Testis (tissue), 3 donors: ENCODE results near the gene MINDY4. TPM values are rescaled to one million over a fixed set of nuclear protein-coding genes. Genes with fewer than 3 reads are reported as not detected.

Experiments used
- DNase-seq: peaks from one replicate; pipeline ENCODE4 v3.0.0-alpha.2; 2019
- H3K27ac ChIP-seq, 2 donors: fragments of 200-600 bp; sonication (generic); one replicate each; pipeline ENCODE4 v1.5.1; 2019
- H3K27me3 ChIP-seq: fragments of 200-600 bp; sonication (generic); one replicate; pipeline ENCODE4 v1.5.1; 2019
- H3K36me3 ChIP-seq: fragments of 200-600 bp; sonication (generic); one replicate; pipeline ENCODE4 v1.5.1; 2017; ENCODE audit warnings: low read depth; ENCODE audit errors: missing control alignments
- H3K4me1 ChIP-seq: fragments of 200-600 bp; sonication (generic); one replicate; pipeline ENCODE4 v1.5.1; 2019
- H3K4me3 ChIP-seq, 2 donors: fragments of 200-600 bp; sonication (generic); one replicate each; pipeline ENCODE4 v1.5.1; 2017 to 2019
- H3K9me3 ChIP-seq: fragments of 200-600 bp; sonication (generic); one replicate; pipeline ENCODE4 v1.5.1; 2017
- POLR2A ChIP-seq: fragments of 450-650 bp; IDR thresholded peaks from one replicate; pipeline ENCODE4 v1.6.1; 2017; ENCODE audit warnings: antibody characterized with exemption, mild to moderate bottlenecking, moderate library complexity
- WGBS, 2 donors: methylation state at CpG; one replicate each; pipeline ENCODE4 v1.1.5; 2018; 5-methylcytosine and 5-hydroxymethylcytosine counted together
- intact Hi-C: fragments of 100-400 bp; cut with DNase I; formaldehyde crosslinking; loops from one replicate; pipeline ENCODE4 v1.15.1; 2023; ENCODE audit warnings: low total_unique reads
- polyA plus RNA-seq: library from polyadenylated mRNA; stranded (reverse); fragments of 350-450 nt; fragmentation: Illumina TruSeq; extraction: RNeasy Lipid Tissue Mini Kit (QIAGEN cat#74804); gene quantifications from one replicate; pipeline ENCODE4 v1.2.3, GENCODE V29; 2014; ENCODE audit warnings: low read depth, low replicate concordance; ENCODE audit not compliant: insufficient read depth
- total RNA-seq, 2 donors: library from RNA; depleted of rRNA; stranded (reverse); fragments of >200 nt; gene quantifications; one replicate each; pipeline ENCODE4 v1.2.3, GENCODE V29; 2016
- TF ChIP-seq, protein P1 (sequence below), 3 experiments: fragments of 450-650 bp in 2 of 3; fragments of 200-600 bp in 1 of 3; sonication (generic) in 1 of 3; IDR thresholded peaks; one replicate each; pipeline ENCODE4 v1.5.1; 2016 to 2019; ENCODE audit warnings: antibody characterized with exemption in 3 of 3, mild to moderate bottlenecking in 2 of 3, moderate library complexity in 1 of 3

MINDY4 gene
- total and polyA plus RNA-seq, 3 donors from 2014 or later: 25.3 to 51.7 (median 47.6) TPM

DNA sequence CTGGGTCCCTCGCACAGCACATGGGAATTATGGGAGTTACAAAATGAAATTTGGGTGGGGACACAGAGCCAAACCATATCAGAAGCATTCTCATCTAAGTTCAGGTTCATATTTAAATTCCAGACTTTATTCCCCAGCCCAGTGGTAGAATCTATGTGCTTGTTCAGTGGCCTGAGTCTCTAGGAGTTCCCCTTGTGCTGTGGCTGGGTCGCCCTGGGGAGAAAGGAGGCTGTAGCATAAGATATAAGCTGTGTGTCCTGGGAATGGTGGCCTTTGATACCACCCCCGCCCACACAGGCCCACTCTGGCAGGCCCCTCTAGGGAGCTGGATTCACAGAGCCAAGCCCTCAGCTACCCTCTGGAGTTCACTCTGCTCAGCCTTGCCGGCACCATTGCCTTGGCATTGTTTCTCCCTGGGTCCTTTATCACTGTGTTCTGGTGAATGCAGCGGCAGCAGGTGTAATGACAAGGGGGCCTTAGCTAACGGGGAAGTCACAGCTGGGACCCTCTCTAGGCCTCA, 64.2 kb downstream of the MINDY4 start:
- no peak overlapping the region for H3K27ac ChIP-seq
- TF ChIP-seq POLR2A: no peak
- TF ChIP-seq, protein P1, sequence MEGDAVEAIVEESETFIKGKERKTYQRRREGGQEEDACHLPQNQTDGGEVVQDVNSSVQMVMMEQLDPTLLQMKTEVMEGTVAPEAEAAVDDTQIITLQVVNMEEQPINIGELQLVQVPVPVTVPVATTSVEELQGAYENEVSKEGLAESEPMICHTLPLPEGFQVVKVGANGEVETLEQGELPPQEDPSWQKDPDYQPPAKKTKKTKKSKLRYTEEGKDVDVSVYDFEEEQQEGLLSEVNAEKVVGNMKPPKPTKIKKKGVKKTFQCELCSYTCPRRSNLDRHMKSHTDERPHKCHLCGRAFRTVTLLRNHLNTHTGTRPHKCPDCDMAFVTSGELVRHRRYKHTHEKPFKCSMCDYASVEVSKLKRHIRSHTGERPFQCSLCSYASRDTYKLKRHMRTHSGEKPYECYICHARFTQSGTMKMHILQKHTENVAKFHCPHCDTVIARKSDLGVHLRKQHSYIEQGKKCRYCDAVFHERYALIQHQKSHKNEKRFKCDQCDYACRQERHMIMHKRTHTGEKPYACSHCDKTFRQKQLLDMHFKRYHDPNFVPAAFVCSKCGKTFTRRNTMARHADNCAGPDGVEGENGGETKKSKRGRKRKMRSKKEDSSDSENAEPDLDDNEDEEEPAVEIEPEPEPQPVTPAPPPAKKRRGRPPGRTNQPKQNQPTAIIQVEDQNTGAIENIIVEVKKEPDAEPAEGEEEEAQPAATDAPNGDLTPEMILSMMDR (IDR thresholded peaks at IDR 0.05): no peak
- DNase-seq: no peak
- no peak overlapping the region for H3K4me3 ChIP-seq
- H3K27me3 ChIP-seq: no peaks in the 10 kb centered on the region
- intact Hi-C loops: no loop called here
- 98% methylated on average over 6 of the region's 6 CpGs for WGBS, 2 donors
- no peaks in the 10 kb centered on the region for H3K36me3 ChIP-seq
- peaks cover 6% of the 10 kb centered on the region for H3K4me1 ChIP-seq
- no peaks in the 10 kb centered on the region for H3K9me3 ChIP-seq

DNA sequence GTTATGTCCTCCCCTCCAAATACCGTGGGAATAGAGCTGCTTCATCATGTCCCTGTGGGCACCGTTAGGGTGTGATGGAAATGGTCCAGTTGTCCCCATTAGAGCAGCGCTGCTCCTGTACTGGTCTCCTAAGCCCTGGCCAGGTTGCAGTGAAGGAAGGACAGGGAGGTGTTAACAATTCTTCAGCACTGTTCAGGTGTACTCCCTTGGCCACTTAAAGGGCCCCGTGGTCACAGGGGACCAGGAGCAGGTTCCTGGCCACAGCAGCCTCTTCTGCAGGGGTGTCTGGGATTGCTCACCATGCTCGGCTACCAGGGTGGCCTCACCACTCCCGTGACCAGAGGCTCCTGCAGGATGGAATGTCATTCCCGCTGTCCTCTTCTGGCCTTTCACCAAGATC, 65.8 kb downstream of the MINDY4 start:
- Histone ChIP-seq H3K27ac (no peak overlapping the region), H3K27me3 (no peaks in the 10 kb centered on the region), H3K4me3 (no peak overlapping the region), H3K9me3 (no peaks in the 10 kb centered on the region), H3K36me3 (no peaks in the 10 kb centered on the region), H3K4me1 (peaks cover 13% of the 10 kb centered on the region)
- TF ChIP-seq, protein P1 (IDR thresholded peaks at IDR 0.05): no peak
- TF ChIP-seq POLR2A: no peak
- DNase-seq: no peak
- 61 to 67% methylated on average over 7 of the region's 7 CpGs for WGBS, 2 donors
- intact Hi-C loops: no loop called here

DNA sequence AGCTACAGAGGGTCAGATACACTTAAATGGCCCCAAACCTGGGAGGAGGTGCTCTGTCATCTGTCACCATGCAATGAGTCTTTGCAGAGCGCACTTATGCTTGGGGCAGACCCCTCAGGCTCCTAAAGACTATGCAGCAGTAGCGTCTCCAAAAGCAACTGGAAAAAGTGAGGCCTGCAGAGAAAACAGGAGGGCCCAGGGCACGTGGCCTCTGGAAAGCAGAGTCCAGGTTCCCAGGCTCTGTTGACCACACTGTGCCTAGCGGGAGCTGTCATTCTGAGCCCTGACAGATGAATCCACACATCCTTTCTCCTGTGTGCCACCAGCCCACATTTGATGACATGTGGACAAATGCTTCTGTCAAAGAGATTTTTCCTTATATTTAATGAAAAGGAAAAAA, 66.4 kb downstream of the MINDY4 start:
- Histone ChIP-seq H3K27me3 (no peaks in the 10 kb centered on the region), H3K4me1 (peaks cover 16% of the 10 kb centered on the region), H3K4me3 (no peak overlapping the region), H3K9me3 (no peaks in the 10 kb centered on the region), H3K36me3 (no peaks in the 10 kb centered on the region), H3K27ac (no peak overlapping the region)
- WGBS, 2 donors: 83 to 93% methylated on average over 4 of the region's 4 CpGs
- DNase-seq: no peak
- TF ChIP-seq, protein P1 (IDR thresholded peaks at IDR 0.05): no peak
- TF ChIP-seq POLR2A: no peak
- intact Hi-C loops: no loop called here

DNA sequence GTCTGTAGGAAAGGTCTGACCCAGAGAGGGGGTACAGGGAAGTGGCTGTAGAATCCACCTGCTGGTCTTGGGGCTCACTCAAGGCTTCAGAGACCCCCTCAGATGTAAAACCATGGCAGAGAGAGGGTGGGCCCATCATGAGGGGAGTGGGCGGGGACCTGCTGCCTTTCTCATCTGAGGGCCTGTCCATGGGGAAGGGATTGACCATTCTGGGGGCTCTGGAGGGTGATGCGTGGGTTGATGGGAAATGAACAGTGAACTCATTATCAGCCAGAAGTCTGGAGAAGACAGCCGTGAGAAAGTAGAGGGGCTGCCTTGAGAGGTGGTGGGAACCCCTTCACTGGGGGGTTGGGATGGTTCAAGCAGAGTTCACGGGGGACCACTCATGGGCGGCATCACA, 66.8 kb downstream of the MINDY4 start:
- Histone ChIP-seq H3K27me3 (no peaks in the 10 kb centered on the region), H3K4me1 (peaks cover 20% of the 10 kb centered on the region), H3K36me3 (no peaks in the 10 kb centered on the region), H3K9me3 (no peaks in the 10 kb centered on the region), H3K4me3 (no peak overlapping the region), H3K27ac (no peak overlapping the region)
- no peak for DNase-seq
- intact Hi-C loops: no loop called here
- TF ChIP-seq, protein P1 (IDR thresholded peaks at IDR 0.05): no peak
- TF ChIP-seq POLR2A: no peak
- WGBS, 2 donors: 93 to 98% methylated on average over 5 of the region's 5 CpGs
